GM21786 (cell line): Measurements from ENCODE around the gene TMCC1.
"Not testable (repeated sequence)": the region's sequence is repeated elsewhere in the genome, so short reads cannot be mapped to it uniquely, and the experiment has no call there.

ENCODE experiments used
- ATAC-seq: cut with Tn5 transposase; IDR thresholded peaks from one replicate; pipeline ENCODE4 v1.9.1; 2021; ENCODE audit not compliant: unreplicated experiment

Gene TMCC1

GRCh38 chr3:129893581-129894070 lies at the start of gene TMCC1:
TMCC1 (minus strand) TSS chr3:129893711.
- peak; percentile 85 for ATAC-seq

GRCh38 chr3:129943020-129943419 lies 49.5 kb upstream of the TMCC1 start:
- ATAC-seq, result no peak

GRCh38 chr3:129942296-129942695 lies 48.8 kb upstream of the TMCC1 start:
- peak; percentile 55 for ATAC-seq

GRCh38 chr3:129940086-129940485 lies 46.6 kb upstream of the TMCC1 start:
- ATAC-seq, result no peak

- ATAC-seq, result no peak
Measured at GRCh38 chr3:129938140-129938930, 44.8 kb upstream of the TMCC1 start.

GRCh38 chr3:129937717-129938116 lies 44.2 kb upstream of the TMCC1 start:
- ATAC-seq, result no peak

- no peak for ATAC-seq
Measured at GRCh38 chr3:129936757-129937156, 43.2 kb upstream of the TMCC1 start.

GRCh38 chr3:129934234-129935123 lies 41.0 kb upstream of the TMCC1 start:
- no peak for ATAC-seq

- no peak for ATAC-seq
Measured at GRCh38 chr3:129933471-129933870, 40.0 kb upstream of the TMCC1 start.

GRCh38 chr3:129929383-129929782 lies 35.9 kb upstream of the TMCC1 start:
- no peak for ATAC-seq

GRCh38 chr3:129927072-129927471 lies 33.6 kb upstream of the TMCC1 start:
- no peak for ATAC-seq

GRCh38 chr3:129919806-129920205 lies 26.3 kb upstream of the TMCC1 start:
- ATAC-seq, result no peak

- no peak for ATAC-seq
Measured at GRCh38 chr3:129919357-129919756, 25.8 kb upstream of the TMCC1 start.

GRCh38 chr3:129918461-129918860 lies 24.9 kb upstream of the TMCC1 start:
- no peak for ATAC-seq

- no peak for ATAC-seq
Measured at GRCh38 chr3:129917423-129918007, 24.0 kb upstream of the TMCC1 start.

- ATAC-seq, result no peak
Measured at GRCh38 chr3:129913618-129914017, 20.1 kb upstream of the TMCC1 start.

GRCh38 chr3:129911261-129911861 lies 17.9 kb upstream of the TMCC1 start:
- no peak for ATAC-seq

GRCh38 chr3:129909235-129909634 lies 15.7 kb upstream of the TMCC1 start:
- ATAC-seq, result not testable (repeated sequence)

- no peak for ATAC-seq
Measured at GRCh38 chr3:129908417-129908816, 14.9 kb upstream of the TMCC1 start.

- ATAC-seq, result not testable (repeated sequence)
Measured at GRCh38 chr3:129901272-129901671, 7.8 kb upstream of the TMCC1 start.

GRCh38 chr3:129897026-129897425 lies 3.5 kb upstream of the TMCC1 start:
- no peak for ATAC-seq
